Measurements from ENCODE around the gene SLFN12L. TPM values are rescaled to one million over a fixed set of nuclear protein-coding genes. Genes with fewer than 3 reads are reported as not detected.

The SLFN12L gene
- total RNA-seq, 1 experiment from 2014 or later: not detected

GRCh38 chr17:35447499-35447898, 90.0 kb downstream of the SLFN12L start:
- Histone ChIP-seq H3K18ac (ENCODE audit: insufficient read length, low read depth, low read length) (no peak overlapping the region), H2BK5ac (ENCODE audit: insufficient read length, low read length) (no peak overlapping the region), H2BK12ac (ENCODE audit: insufficient read length, low read depth, low read length) (no peak overlapping the region), H3T11ph (ENCODE audit: low read length) (no peak overlapping the region), H3K4me1 (ENCODE audit: insufficient read depth, low read length) (no peaks in the 10 kb centered on the region; the same call in 1 of the 2 replicates), H3K23ac (ENCODE audit: insufficient read length, low read depth, low read length) (no peak overlapping the region), H2AFZ (ENCODE audit: low read length) (no peak overlapping the region), H3K9ac (ENCODE audit: extremely low read depth, insufficient read length, low read length) (peak overlapping the region; percentile 25), H2BK15ac (ENCODE audit: low read depth, low read length) (no peak overlapping the region), H3K27ac (ENCODE audit: insufficient read length, low read depth, low read length) (no peak overlapping the region), H3K14ac (ENCODE audit: insufficient read depth, low read length) (no peak overlapping the region), H2BK20ac (ENCODE audit: low read depth, low read length, poor library complexity, severe bottlenecking) (no peak overlapping the region), H3K27me3 (ENCODE audit: insufficient read depth, low read length) (peaks cover 12% of the 10 kb centered on the region; the same call in 1 of the 2 replicates), H3K4me2 (ENCODE audit: insufficient read depth, insufficient read length, low read length) (peak overlapping the region; percentile 83), H3K79me2 (ENCODE audit: insufficient read depth, low read length) (peaks cover 3% of the 10 kb centered on the region; the same call in 1 of the 2 replicates), H4K91ac (ENCODE audit: insufficient read length, low read depth, low read length) (no peak overlapping the region), H4K5ac (ENCODE audit: insufficient read length, low read depth, low read length) (no peak overlapping the region), H2BK120ac (ENCODE audit: low read depth, low read length, poor library complexity, severe bottlenecking) (no peak overlapping the region), H3K56ac (ENCODE audit: insufficient read length, low read depth, low read length) (no peak overlapping the region), H3K23me2 (ENCODE audit: insufficient read length, low read depth, low read length, poor library complexity, severe bottlenecking) (peaks cover 16% of the 10 kb centered on the region), H3K4ac (ENCODE audit: low read depth, low read length) (no peak overlapping the region), H2AK5ac (ENCODE audit: insufficient read length, low read length) (no peak overlapping the region), H4K20me1 (ENCODE audit: control insufficient read depth, insufficient read depth, insufficient read length) (no peaks in the 10 kb centered on the region), H4K8ac (replicated peaks; ENCODE audit: insufficient read length, low read depth, low read length) (no peak overlapping the region), H3K79me1 (ENCODE audit: insufficient read depth, low read depth, low read length, poor library complexity, severe bottlenecking) (no peaks in the 10 kb centered on the region), H3K9me3 (ENCODE audit: control insufficient read depth, low read depth, low read length) (no peaks in the 10 kb centered on the region)
- peaks cover 0 to 3% (median 0%) of the 10 kb centered on the region in 3 experiments; a peak in 1 of 7 replicates for H3K36me3 Mint-ChIP-seq (ENCODE audit: insufficient read depth in 1 of 3, low read depth in 3 of 3)
- H3K9me3 Mint-ChIP-seq: no peaks in the 10 kb centered on the region
- H3K4me1 Mint-ChIP-seq: peaks cover 18 to 35% of the 10 kb centered on the region in 2 experiments
- H3K4me3 Mint-ChIP-seq: peak overlapping the region; percentile 62 to 84
- peaks cover 43% of the 10 kb centered on the region for H3K27me3 Mint-ChIP-seq (ENCODE audit: low read depth)
- WGBS (ENCODE audit: extremely low coverage, insufficient read length, low lambda C conversion rate): no CpG with 5 or more reads among the region's 3 CpGs
- TF ChIP-seq, protein P1, sequence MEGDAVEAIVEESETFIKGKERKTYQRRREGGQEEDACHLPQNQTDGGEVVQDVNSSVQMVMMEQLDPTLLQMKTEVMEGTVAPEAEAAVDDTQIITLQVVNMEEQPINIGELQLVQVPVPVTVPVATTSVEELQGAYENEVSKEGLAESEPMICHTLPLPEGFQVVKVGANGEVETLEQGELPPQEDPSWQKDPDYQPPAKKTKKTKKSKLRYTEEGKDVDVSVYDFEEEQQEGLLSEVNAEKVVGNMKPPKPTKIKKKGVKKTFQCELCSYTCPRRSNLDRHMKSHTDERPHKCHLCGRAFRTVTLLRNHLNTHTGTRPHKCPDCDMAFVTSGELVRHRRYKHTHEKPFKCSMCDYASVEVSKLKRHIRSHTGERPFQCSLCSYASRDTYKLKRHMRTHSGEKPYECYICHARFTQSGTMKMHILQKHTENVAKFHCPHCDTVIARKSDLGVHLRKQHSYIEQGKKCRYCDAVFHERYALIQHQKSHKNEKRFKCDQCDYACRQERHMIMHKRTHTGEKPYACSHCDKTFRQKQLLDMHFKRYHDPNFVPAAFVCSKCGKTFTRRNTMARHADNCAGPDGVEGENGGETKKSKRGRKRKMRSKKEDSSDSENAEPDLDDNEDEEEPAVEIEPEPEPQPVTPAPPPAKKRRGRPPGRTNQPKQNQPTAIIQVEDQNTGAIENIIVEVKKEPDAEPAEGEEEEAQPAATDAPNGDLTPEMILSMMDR (conservative IDR thresholded peaks at IDR 0.05): no peak
- DNase-seq: no peak
- peak overlapping the region in 1 of 3 experiments; percentile 62; a peak in 1 of 7 replicates for H3K27ac Mint-ChIP-seq
